ENCODE measurements around the gene MTHFD1.

- TF ChIP-seq CTCF (IDR thresholded peaks at IDR 0.05; ENCODE audit: insufficient read depth, low read length) (no peak), SPI1 (IDR thresholded peaks at IDR 0.05; ENCODE audit: borderline replicate concordance, low read depth) (no peak), POLR2AphosphoS5 (IDR thresholded peaks at IDR 0.05; ENCODE audit: low read depth) (no peak), GABPA (IDR thresholded peaks at IDR 0.05; ENCODE audit: low read depth) (no peak), REST (IDR thresholded peaks at IDR 0.05; ENCODE audit: insufficient replicate concordance, low read depth) (no peak)
Observed at GRCh38 chr14:64340560-64341196, 47.5 kb upstream of the MTHFD1 start.
